Endodermal cell (in vitro differentiated cells): Measurements from ENCODE around the gene IGSF21. TPM values are rescaled to one million over a fixed set of nuclear protein-coding genes. Genes with fewer than 3 reads are reported as not detected.

Experiments used
- DNase-seq: peaks from one replicate; pipeline ENCODE4 v3.0.0-alpha.2; 2017
- H3K27ac ChIP-seq: 2 replicates; pipeline ENCODE4 v1.5.1; 2013; ENCODE audit warnings: mild to moderate bottlenecking, low read depth, low read length, moderate library complexity
- H3K27me3 ChIP-seq: 2 replicates; pipeline ENCODE4 v1.6.1; 2013; ENCODE audit warnings: mild to moderate bottlenecking, low read length, moderate library complexity; ENCODE audit not compliant: insufficient read depth, control insufficient read depth, poor library complexity, severe bottlenecking
- H3K36me3 ChIP-seq: 2 replicates; pipeline ENCODE4 v1.7.0; 2013; ENCODE audit warnings: mild to moderate bottlenecking, low read length, moderate library complexity; ENCODE audit not compliant: control insufficient read depth, insufficient read depth
- H3K4me1 ChIP-seq: one replicate; pipeline ENCODE4 v1.7.0; 2013; ENCODE audit warnings: low read length; ENCODE audit not compliant: control insufficient read depth, insufficient read depth
- H3K4me3 ChIP-seq: 2 replicates; pipeline ENCODE4 v1.5.1; 2013; ENCODE audit warnings: mild to moderate bottlenecking, low read length, moderate library complexity
- H3K9ac ChIP-seq: 2 replicates; pipeline ENCODE4 v1.6.1; 2013; ENCODE audit warnings: mild to moderate bottlenecking, low read length, moderate library complexity; ENCODE audit not compliant: poor library complexity, severe bottlenecking; ENCODE audit errors: extremely low read depth
- H3K9me3 ChIP-seq: 2 replicates; pipeline ENCODE4 v1.6.1; 2013; ENCODE audit warnings: mild to moderate bottlenecking, low read length, moderate library complexity; ENCODE audit not compliant: control insufficient read depth
- H3K27ac Mint-ChIP-seq: 2 replicates; pipeline ENCODE4 v1.8.0; 2020; ENCODE audit warnings: mixed read lengths
- H3K27me3 Mint-ChIP-seq: 2 replicates; pipeline ENCODE4 v1.8.0; 2021; ENCODE audit warnings: mild to moderate bottlenecking, mixed read lengths; ENCODE audit not compliant: insufficient read depth
- H3K36me3 Mint-ChIP-seq: 2 replicates; pipeline ENCODE4 v1.8.0; 2020; ENCODE audit warnings: low read depth, mixed read lengths
- H3K4me1 Mint-ChIP-seq: 2 replicates; pipeline ENCODE4 v1.8.0; 2020; ENCODE audit warnings: mixed read lengths
- H3K4me3 Mint-ChIP-seq: 2 replicates; pipeline ENCODE4 v1.8.0; 2020; ENCODE audit warnings: mild to moderate bottlenecking, moderate library complexity, mixed read lengths
- H3K9me3 Mint-ChIP-seq: 2 replicates; pipeline ENCODE4 v1.8.0; 2020; ENCODE audit warnings: mild to moderate bottlenecking, mixed read lengths
- CTCF ChIP-seq: fragments of 200-600 bp; sonication (generic); conservative IDR thresholded peaks from 2 replicates; pipeline ENCODE4 v1.5.0; 2021; ENCODE audit warnings: antibody characterized with exemption, mild to moderate bottlenecking
- WGBS, 2 experiments: methylation state at CpG; one replicate each; pipeline versions ENCODE4 v1.1.5 to v1.1.7; 2013; ENCODE audit warnings: missing lambda C conversion rate in 2 of 2, mixed read lengths in 1 of 2; ENCODE audit not compliant: insufficient coverage in 1 of 2, insufficient read length in 1 of 2; 5-methylcytosine and 5-hydroxymethylcytosine counted together
- total RNA-seq, 2 donors: library from RNA; stranded (reverse); fragmentation: NEBNext Ultra II Directional in 1 of 2; extraction: Animal tissue kit (Norgen Biotek cat#: 25700) in 1 of 2; gene quantifications; 2 replicates in 1 of 2; 3 replicates in 1 of 2; pipeline ENCODE4 v1.2.1, GENCODE V29; 2021

IGSF21 gene
- total RNA-seq, 2 donors from 2014 or later = 1.3 to 1.7 TPM

GRCh38 chr1:18263547-18264120 is 156.0 kb downstream of the IGSF21 start:
- no peak overlapping the region for H3K4me3 ChIP-seq
- Mint-ChIP-seq H3K4me1 (peaks cover 4% of the 10 kb centered on the region), H3K27me3 (peaks cover 14% of the 10 kb centered on the region), H3K27ac (no peak overlapping the region), H3K9me3 (peaks cover 2% of the 10 kb centered on the region), H3K36me3 (no peaks in the 10 kb centered on the region), H3K4me3 (no peak overlapping the region)
- H3K9ac ChIP-seq = no peak overlapping the region
- TF ChIP-seq CTCF = no peak
- no peaks in the 10 kb centered on the region for H3K36me3 ChIP-seq
- no peaks in the 10 kb centered on the region for H3K4me1 ChIP-seq
- DNase-seq = no peak
- peaks cover 8% of the 10 kb centered on the region for H3K27me3 ChIP-seq
- H3K9me3 ChIP-seq = no peaks in the 10 kb centered on the region
- 68 to 90% methylated on average over 3 to 5 of the region's 5 CpGs for WGBS, 2 experiments
- H3K27ac ChIP-seq = no peak overlapping the region

GRCh38 chr1:18264450-18265039 is 156.9 kb downstream of the IGSF21 start:
- Histone ChIP-seq H3K36me3 (no peaks in the 10 kb centered on the region), H3K27ac (no peak overlapping the region), H3K9me3 (no peaks in the 10 kb centered on the region), H3K4me3 (no peak overlapping the region), H3K9ac (no peak overlapping the region), H3K4me1 (no peaks in the 10 kb centered on the region), H3K27me3 (no peaks in the 10 kb centered on the region)
- Mint-ChIP-seq H3K4me3 (no peak overlapping the region), H3K27ac (no peak overlapping the region), H3K27me3 (peaks cover 14% of the 10 kb centered on the region), H3K36me3 (no peaks in the 10 kb centered on the region), H3K4me1 (peaks cover 4% of the 10 kb centered on the region), H3K9me3 (peaks cover 9% of the 10 kb centered on the region)
- WGBS, 2 experiments = 81 to 90% methylated on average over 2 to 6 of the region's 6 CpGs
- no peak for DNase-seq
- no peak for TF ChIP-seq CTCF

- H3K4me1 Mint-ChIP-seq = peaks cover 4% of the 10 kb centered on the region
- H3K9me3 ChIP-seq = no peaks in the 10 kb centered on the region
- peaks cover 9% of the 10 kb centered on the region for H3K9me3 Mint-ChIP-seq
- H3K9ac ChIP-seq = no peak overlapping the region
- no peaks in the 10 kb centered on the region for H3K36me3 Mint-ChIP-seq
- no peak overlapping the region for H3K27ac ChIP-seq
- H3K27me3 ChIP-seq = no peaks in the 10 kb centered on the region
- peaks cover 10% of the 10 kb centered on the region for H3K27me3 Mint-ChIP-seq
- 90 to 97% methylated on average over 5 to 9 of the region's 9 CpGs for WGBS, 2 experiments
- no peak overlapping the region for H3K4me3 ChIP-seq
- no peaks in the 10 kb centered on the region for H3K4me1 ChIP-seq
- H3K27ac Mint-ChIP-seq = no peak overlapping the region
- TF ChIP-seq CTCF = no peak
- no peaks in the 10 kb centered on the region for H3K36me3 ChIP-seq
- DNase-seq = no peak
- H3K4me3 Mint-ChIP-seq = no peak overlapping the region
Observed at GRCh38 chr1:18265641-18266040, 158.0 kb downstream of the IGSF21 start.
